Stimulated activated CD4-positive, alpha-beta T cell treated with anti-CD3 and anti-CD28 coated beads, Interleukin-15, amount 100 ng/mL, for 1 hour (primary cell): ENCODE data around the gene OR2V1.
"Not testable (repeated sequence)": the region's sequence is repeated elsewhere in the genome, so short reads cannot be mapped to it uniquely, and the experiment has no call there.

ENCODE experiments used
- DNase-seq, 2 donors: peaks; one replicate each; pipeline ENCODE4 v3.0.0-alpha.2; 2020; ENCODE audit warnings: low read depth in 1 of 2, low spot score in 1 of 2

OR2V1 gene

DNA sequence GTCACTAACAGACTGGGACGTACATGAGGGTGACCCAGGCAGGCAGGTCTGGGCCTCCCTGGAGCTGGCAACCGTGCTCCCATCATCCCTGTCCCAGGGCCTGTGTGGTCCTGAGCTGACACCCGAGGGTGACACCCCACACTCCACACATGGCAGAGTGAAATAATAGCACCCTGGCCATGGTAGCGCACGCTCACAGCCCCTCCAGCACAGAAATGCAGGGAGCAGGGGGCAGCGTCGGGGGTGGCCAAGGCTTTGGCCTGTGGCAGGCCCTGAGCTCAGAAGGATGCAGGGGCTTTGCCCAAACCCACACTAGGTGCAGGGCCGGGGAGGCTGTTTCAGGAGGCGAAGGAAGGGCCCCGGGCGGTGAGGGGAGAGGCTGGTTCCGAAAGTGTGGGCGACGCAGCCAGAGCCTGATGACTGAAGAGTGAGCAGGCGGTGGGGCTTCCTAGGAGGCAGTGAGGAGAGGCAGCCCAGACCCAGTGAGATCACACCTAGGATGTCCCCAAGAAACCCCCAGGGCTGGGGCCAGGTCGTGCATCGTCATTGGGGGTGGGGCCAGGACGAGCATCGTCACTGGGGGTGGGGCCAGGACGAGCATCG, 29.3 kb upstream of the OR2V1 start:
- peak; percentile 38 to 71 for DNase-seq

DNA sequence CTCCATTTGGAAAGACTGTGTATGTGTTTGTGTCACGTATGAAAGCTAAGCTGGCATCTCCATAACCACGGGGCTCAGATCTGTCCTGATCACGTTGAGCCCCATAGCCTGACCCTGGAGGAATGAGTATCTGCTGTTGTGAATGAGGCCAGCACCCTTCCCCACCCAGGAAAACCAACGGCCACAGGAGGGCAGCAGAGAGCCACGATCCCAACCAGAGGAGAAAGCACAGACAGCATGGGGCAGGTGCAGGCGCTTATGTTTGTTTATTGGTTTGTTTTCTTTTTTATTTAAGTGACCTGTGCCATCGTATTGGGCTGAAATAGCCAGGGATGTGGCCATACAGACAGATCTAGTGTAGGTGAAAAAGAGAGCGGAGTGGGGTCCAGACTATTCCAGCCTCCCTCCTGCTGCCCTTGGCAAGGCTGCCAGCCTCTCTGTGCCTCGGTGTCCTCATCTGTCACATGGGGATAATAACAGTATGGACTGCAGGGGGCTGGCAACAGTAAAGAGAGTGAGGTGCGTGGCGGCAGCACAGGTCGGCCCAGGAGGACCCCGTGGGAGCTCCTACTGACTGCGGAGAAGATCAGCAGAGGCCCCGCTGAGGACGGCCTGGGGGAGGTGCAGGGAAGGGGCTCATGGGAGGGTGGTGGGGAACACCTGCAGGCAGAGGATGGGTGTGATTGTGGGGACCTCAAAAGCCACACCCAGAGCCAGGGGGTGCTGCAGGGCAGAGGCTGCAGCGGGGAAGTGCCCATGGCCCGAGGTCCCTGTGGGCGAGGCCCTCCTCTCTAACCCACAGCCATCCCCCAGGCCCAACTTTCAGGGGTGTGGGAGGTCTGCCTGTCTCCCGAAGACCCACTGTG, 28.6 kb upstream of the OR2V1 start:
- DNase-seq = peak; percentile 78 to 93

DNA sequence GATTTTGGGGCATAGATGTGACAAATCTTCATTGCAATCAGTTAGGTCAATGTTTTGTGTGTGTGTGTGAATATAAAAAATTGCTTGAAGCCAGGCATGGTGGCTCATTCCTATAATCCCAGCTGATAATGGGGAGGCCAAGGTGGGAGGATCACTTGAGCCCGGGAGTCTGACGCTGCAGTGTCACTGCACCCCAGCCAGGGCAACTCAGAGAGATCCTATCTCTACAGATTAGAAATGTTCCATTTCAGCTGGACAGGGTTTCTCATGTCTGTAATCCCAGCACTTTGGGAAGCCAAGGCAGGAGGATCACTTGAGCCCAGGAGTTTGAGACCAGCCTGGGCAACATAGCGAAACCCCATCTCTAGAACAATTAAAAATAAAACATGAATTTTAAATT, 27.9 kb upstream of the OR2V1 start:
- no peak for DNase-seq

DNA sequence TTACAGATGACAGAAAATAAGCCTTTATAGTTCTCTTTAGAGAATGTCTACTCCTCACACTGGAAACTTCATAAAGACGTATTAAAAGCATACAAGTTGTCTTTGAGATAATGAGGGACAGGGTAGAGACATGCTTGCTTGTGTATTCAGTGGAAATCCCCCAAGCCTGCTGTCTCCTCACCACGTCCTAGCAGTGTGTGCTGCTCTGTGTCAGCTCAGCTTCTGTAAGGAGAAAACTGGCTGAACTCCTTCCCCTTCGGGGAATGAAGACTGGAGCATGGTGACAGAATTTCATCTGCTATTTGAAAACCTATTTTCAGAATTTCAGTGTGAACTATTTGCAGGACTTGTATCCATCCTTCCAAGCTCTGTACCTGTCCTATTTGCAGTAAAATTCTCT, 25.8 kb upstream of the OR2V1 start:
- DNase-seq = no peak

DNA sequence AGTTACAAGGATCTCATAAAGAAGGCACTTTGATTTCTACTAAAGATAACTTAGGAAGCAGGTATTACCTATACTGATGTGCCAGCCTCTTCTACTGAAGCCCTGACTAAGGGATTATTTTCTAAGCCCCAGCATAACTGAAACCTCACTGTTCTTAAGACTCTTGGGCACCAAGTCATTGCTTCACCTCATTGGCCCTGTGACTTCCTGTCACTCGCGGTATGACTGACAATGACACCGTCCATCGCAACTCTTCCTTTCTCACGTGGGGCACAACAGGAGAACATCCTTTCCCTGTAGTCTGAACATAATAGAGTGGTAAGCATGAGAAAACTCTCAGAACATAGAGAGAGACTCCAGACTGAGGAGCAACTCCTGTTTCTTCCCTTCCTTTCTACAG, 22.8 kb upstream of the OR2V1 start:
- no peak for DNase-seq

DNA sequence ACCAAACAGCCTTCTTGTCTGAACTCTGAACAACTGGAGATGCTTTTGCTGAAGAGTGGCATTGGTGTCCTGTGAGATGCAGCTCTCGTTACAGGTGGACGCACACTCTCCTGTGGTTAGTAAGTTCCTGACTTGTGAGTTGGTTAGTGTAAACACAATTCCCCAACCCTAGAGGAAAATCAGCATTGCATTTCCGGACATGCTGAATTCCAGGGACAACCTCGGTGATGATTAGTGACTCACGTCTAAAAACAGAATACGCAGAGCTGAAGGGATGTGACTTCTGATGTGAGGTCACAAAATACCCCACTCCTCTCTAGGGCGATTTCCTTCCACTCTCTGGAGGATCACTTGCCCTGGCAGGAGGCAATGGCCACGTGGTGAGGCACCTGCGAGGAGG, 21.4 kb upstream of the OR2V1 start:
- DNase-seq = no peak

DNA sequence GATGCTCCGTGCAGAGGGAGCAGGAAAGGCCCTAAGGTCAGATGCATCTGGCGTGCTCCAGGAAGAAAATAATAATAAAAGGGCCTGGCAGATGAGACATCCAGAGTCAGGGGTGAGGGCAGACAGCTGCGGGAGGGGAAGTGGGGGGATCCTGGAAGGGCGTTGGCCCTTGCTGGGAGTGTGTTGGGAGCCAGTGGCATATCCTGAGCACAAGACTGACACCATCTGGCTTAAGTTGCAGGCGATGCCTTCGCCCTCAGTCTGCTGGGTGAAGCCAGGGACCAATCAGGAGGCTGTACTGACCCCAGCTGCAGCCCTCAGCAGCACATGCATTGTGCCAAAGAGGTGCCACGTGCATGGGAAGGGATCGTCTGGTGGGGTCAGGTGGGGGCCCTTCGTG, 20.2 kb upstream of the OR2V1 start:
- no peak for DNase-seq

DNA sequence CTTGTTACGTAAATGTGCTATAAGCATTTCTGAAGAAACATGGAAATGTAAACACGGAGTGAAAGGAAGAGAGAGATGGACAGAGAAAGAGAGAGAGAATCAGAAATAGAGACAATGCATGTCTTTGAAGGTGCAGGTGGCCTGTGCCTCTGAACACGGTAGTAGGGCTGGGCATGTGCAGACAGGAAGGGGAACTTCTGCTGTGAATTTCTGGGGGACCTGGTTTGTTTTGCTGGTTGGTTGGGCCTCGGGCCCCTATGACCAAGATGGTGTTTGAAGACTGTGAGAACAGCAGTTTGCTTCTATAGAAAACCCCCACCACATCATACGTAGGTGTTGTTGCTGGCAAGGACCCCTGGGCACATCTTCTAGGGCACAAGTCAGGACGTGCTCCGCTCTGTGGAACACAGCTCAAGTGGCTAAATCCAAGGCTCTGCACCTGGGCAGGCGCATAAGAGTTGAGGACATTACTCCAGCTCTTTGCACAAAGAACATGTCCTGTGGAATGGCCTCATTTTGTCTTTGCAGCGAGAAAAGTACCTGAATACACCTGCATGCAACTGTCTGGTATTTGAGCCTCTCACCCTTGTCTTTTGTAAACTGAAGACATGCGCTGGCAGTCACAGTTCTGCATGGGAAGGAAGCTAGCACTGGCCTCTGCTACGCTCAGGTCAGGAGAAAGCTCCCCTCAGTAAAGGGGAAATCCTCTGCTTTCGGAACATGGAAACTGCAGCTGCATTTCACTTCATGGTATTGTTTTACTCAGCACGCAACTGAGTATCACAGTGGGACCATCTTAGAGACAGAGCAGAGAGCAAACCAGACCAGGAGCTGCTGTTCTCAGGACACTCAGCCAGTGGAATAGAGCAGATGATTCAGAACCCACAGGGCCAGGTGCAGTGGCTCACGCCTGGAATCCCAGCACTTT, 19.1 kb upstream of the OR2V1 start:
- DNase-seq = no peak

DNA sequence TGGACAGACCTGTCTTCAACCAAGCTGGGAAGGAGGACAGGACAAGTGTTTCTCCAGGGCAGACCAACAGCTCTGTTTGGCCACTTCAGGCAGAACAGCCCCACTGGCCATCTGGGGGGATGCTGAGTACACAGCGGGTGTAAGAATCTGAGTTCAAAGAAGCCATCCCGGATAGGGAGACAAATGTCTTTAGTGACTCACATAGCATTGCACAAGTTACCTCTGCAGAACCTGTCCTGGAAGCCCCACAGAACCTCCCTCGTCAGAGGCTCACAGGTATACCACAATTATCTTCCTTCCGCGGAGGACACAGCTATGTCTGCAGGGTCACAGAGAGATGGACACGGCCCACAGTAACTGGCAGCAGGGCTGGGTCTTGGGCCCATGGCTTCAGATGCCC, 18.4 kb upstream of the OR2V1 start:
- DNase-seq = no peak

DNA sequence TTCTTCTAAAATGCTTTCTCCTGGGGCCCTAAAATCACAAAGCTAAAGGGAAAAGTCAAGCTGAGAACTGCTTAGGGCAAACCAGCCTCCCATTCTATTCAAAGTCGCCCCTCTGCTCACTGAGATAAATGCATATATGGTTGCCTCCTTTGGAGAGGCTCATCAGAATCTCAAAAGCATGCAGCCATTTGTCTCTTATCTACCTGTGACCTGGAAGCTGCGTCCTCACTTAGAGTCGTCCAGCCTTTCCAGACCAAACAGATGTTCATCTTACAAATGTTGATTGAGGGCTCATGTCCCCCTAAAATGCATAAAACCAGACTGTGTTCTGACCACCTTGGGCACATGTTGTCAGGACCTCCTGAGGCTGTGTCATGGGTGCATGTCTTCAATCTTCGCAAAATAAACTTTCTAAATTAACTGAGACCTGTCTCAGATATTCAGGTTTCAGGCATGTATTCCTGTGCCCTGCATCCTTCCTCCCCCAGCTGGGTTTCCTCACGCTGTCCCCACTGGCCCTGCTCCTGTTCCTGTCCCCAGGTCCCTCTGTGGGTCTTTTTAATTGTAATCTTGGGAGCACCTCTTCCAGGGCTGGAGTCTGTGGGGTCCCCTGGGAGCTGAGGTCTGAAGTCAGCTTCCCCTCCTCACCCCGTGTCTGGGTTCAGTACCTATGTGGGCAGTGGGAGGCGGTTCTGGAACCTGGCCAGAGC, 16.1 kb upstream of the OR2V1 start, which contains the start of gene OR2V2:
Gene OR2V2 (plus strand): TSS at position 660 of the 710 bp plus-strand sequence. CDS start 7,357 bp downstream, outside the sequence.
- not testable (repeated sequence) for DNase-seq

DNA sequence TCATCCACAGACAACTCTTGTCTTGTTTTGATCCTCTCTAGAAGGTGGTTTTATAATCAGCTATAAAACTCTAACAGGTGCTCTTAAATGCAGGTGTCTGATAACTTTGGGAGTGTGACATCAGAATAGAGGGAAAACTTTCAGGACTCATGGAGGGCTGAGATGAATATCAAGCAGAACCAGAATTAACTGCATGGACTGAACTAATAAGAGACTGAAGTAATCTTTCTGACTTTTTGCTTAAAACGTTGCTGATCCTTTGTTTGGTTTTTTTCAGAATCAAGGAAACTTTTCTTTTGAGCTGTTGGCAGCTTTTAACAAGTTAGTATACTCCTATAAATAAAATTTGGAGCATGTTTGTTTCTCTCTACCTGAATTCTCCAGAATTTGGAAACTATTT, 14.2 kb upstream of the OR2V1 start:
- DNase-seq = no peak

DNA sequence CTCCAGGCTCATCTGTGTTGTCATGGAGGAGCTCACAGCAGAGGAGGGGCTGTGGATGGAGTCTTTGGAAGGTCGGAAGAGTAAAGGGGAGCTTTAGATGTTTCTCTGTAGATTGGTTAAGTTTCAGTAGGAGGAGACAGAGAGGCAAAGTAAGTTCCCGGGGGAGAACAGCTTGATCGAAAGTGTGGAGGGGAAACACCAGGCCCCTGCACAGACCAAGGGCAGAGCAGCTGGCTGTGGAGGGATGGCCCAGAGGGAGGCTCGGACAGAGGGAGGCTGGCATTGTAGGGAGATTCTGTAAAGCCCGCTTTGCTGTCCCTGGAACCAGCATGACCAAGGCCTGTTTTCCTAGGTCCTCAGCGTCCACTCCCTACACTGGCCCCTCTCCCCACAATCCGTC, 11.1 kb upstream of the OR2V1 start:
- no peak for DNase-seq

DNA sequence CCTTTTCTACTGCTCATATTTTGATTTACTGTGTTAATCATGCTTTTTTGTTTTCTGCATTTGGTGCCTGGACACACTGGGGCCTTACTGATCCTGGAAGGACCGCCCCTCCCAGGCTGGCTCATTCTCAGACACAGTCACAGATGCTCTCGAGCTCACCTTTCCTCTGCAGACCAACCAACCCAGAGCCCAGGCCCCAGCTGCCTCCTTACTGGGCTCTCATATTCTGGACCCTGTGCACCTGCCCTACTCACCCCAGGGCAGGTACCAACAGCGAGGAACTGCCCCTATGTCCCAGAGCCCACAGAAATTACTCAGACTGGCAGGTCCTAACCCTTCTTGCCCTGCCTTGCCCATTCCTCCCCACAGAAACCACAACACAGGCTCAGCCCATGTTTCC, 9.8 kb upstream of the OR2V1 start:
- no peak for DNase-seq

DNA sequence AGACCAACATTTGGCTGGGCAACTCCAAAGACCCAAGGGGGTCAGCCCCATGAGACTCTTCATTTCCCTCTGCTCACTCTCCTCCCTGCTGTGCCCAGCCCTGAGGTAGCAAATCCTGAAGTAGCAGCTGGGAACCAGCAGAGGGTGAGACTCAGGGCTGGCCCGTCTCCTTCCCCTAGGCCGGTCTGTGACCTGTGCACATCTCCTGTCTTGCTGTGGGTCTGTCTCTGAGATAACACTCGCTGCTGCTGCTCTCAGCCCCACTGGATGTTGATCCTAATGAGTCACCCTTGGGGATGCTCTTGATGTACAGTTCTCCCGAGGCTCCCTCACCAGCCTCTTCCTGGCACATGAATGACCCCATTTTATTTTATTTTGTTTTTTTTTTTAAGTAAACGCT, 7.3 kb upstream of the OR2V1 start:
- no peak for DNase-seq

DNA sequence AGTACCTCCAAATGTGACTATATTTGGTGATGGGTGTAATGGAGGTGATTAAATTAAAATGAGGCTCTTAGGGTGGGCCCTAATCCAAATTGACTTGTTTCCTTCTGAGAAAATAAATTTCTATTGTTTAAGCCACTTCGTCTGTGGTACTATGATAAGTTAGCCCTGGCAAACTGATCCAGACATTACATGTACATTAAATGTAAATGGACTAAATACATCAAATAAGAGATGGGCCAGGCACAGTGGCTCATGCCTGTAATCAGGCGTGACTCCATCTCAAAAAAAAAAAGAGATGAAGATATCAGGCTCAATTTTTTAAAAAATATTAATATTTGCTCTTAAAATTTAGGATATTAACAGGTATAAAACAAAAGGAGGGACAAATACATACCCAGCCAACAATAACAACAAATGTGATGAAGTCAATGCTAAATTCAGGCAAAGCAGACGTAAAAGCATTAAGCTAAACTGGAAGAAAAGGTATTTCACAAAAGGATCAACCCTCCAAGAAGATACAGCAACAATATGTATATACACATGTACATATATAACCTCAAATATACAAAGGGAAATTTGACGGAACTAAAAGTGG, 5.5 kb upstream of the OR2V1 start:
- DNase-seq = no peak

DNA sequence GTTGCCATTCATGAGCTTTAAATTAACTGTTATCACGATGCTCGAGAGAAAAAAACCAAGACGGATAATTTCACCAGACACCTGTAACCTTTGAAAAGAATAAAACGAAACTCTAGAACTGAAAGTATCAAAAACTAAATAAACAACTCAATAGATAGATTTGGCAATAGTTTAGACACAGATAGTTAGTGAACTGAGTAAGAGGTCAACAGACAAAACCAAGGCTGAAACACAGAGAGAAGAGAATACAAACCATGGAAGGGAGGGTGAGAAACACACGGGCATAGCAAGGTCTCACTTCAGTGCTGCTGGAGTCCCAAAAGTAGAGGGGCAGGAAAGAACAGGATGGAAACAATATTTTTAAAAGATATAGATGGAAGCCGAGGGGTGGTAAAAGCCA, 3.3 kb upstream of the OR2V1 start:
- DNase-seq = no peak

DNA sequence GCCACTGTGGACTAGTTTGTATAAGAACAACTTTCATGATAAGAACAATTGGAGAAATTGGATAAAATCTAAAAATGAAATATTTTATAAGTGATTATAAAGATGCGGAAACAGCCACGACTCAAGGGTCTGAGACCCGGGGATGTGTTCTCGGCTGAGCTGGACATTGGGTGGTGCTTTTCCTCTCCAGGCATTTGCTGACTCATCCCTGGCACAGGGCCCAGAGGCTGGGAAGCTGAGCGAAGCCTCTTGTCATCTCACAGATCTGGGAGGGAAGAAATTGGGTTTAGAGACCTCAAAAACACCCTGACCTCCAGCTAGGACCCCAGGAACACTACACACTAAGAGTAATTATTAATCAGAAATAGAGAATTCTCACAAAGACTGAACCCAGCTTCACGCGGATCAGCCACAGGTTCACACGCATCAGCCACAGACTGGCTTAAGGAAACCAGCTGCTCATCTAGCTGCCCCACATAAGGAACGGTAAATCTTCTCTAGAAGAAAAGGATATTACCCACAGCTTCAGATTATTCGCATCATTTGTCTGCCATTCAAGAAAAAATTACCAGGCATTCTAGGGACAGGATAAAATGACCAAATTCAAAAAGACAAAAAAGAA, 2.8 kb upstream of the OR2V1 start:
- no peak for DNase-seq

DNA sequence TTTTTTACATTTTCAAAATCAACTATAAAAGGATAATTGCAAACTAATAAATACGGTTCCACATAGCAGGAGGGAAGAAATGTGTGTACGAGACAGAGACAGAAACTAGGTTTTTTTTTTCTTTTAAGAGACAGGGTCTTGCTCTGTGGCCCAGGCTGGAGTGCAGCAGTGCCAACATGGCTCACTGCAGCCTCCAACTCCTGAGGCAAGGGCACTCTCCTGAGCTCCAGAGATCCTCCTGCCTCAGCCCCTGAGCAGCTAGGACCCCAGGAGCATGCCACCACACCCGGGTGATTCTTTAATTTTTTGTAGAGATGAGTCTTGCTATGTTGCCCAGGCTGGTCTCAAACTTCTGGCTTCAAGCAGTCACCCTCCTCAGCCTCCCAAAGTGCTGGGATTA, 2.1 kb upstream of the OR2V1 start:
- no peak for DNase-seq

DNA sequence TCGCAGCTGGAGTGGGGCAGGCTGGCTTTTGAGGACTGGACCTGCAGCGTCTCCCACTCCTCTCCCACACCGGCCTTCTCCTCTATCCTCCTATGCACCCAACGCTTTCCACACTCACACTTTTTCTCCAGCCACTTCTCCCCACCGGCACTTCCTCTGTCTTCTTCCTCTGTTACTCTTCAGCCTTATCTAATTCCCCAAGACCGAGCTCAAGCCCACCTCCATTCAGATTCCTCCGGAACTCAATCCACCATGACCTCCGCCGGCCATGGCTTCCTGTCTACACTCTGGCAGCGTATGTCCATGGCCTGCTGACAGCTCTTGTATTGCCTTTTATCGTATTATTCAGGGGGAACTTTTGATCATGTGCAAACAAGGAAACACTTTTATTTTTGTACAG, 545 bp upstream of the OR2V1 start:
- no peak for DNase-seq

DNA sequence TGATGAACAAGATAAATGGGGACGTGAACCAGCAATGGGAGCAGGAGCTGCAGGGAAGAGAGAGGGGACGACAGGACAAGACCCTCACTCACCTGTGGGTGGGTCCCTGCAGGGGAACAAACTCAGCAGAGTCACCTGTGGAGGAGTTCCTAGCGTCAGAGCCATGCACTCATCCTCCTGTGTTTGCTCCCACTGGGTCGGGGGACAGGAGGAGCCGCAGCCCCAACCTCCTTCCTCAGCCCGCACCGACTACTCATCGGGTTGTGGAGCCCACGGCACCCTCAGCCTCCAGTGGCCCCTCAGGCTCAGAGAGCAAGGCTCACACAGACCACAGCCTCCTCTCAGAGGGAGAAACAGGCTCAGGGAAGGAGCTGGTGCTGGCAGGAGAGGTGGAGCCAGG, 888 bp downstream of the OR2V1 start:
- DNase-seq = not testable (repeated sequence)
